Measurements from ENCODE around the gene TANC1. TPM values are rescaled to one million over a fixed set of nuclear protein-coding genes. Genes with fewer than 3 reads are reported as not detected.
A peak's percentile ranks its signal among the peaks of the same experiment; 100 is the strongest.

The TANC1 gene
- total and polyA plus RNA-seq, 2 of the 4 experiments (the other 2 are of a cell fraction), result 10.2 to 12.9 TPM

- no peak for TF ChIP-seq CEBPB (IDR thresholded peaks at IDR 0.05; ENCODE audit: low read depth, low read length)
Observed at GRCh38 chr2:159230145-159230877, 261.9 kb downstream of the TANC1 start (continued).

DNA sequence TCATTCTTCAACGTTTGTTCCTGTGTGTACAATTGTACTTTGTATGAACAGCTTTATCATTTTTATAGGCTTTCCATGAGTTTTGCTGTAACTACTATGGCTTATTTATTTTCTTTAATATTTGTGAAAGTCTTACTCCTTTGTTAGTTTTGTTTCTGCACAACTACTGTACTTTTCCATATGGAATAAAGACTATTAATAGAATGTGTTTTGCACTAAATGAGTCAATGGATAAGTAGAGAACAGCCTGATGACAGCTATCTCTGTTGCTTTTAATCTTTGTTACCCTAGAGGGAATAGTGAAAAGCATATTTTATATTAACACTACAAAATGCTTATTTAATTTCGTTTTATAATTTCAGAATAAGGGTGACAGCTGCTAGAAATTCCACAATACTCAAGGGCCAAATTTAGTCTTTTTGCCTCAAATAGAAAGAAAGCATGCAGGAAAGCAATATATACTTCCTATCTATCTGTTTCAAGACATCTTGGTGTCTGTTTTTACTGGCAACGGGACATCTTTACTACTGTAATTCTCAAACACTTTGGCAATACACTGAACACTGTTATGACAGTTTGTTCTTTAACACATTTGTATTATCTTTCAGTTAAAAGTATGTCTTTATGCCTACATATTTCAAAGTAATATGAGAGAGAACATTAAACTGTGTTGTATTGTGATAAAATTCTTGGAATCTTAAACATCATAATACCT is 264.2 kb downstream of the TANC1 start:
- Histone ChIP-seq H4K91ac (ENCODE audit: insufficient read depth, low read depth, low read length) (no peak overlapping the region), H3K4ac (ENCODE audit: low read depth, low read length) (no peak overlapping the region), H2BK15ac (ENCODE audit: low read depth, low read length) (no peak overlapping the region), H3K27ac (ENCODE audit: insufficient read depth, low read length) (no peak overlapping the region), H3K4me2 (ENCODE audit: low read depth, low read length) (no peak overlapping the region; the same call in 1 of the 2 replicates), H4K5ac (ENCODE audit: low read depth, low read length) (no peak overlapping the region), H2AK9ac (replicated peaks; ENCODE audit: low read depth, low read length, poor library complexity) (no peak overlapping the region), H3K36me3 (ENCODE audit: control insufficient read depth, insufficient read depth, low read length) (peaks cover 51% of the 10 kb centered on the region), H2BK20ac (ENCODE audit: low read depth, low read length) (no peak overlapping the region), H3K23ac (ENCODE audit: low read depth, low read length) (no peak overlapping the region), H3K9me1 (ENCODE audit: insufficient read depth, low read length) (peaks cover 2% of the 10 kb centered on the region), H2AFZ (replicated peaks; ENCODE audit: low read length, poor library complexity) (no peak overlapping the region), H4K20me1 (ENCODE audit: insufficient read depth, low read length) (no peaks in the 10 kb centered on the region; the same call in none of the 2 replicates), H3K79me1 (ENCODE audit: low read depth in 1 of 2, low read length in 2 of 2) (peaks cover 0 to 7% of the 10 kb centered on the region in 2 experiments; a peak in 1 of 4 replicates), H4K8ac (ENCODE audit: low read depth in 2 of 2, low read length in 2 of 2) (no peak overlapping the region), H2BK5ac (ENCODE audit: low read depth, low read length, poor library complexity, severe bottlenecking) (no peak overlapping the region), H3K56ac (ENCODE audit: extremely low read depth, insufficient read depth, low read length) (no peak overlapping the region), H2BK120ac (ENCODE audit: low read depth, low read length) (no peak overlapping the region), H3K14ac (replicated peaks; ENCODE audit: low read depth, low read length) (no peak overlapping the region), H3K18ac (ENCODE audit: low read depth, low read length) (no peak overlapping the region), H3K9me3 (ENCODE audit: control insufficient read depth, insufficient read depth, low read length) (no peaks in the 10 kb centered on the region), H3K27me3 (ENCODE audit: control insufficient read depth, insufficient read depth, low read length) (no peaks in the 10 kb centered on the region), H2AK5ac (ENCODE audit: low read depth, low read length) (no peak overlapping the region), H3K9ac (ENCODE audit: low read depth, low read length) (no peak overlapping the region), H3K4me3 (ENCODE audit: insufficient read depth, low read depth, low read length) (no peak overlapping the region), H3K4me1 (ENCODE audit: control insufficient read depth, insufficient read depth, low read length) (no peaks in the 10 kb centered on the region; the same call in 1 of the 2 replicates)
- ChIA-PET POLR2A (ENCODE audit: unreplicated experiment) (no interaction called here), CTCF (interaction anchor here (0.6 kb wide), 1 partner anchor 634 kb away, joined by 3 read pairs; no protein-coding TSS in a partner anchor)
- no peak for TF ChIP-seq MAFK (IDR thresholded peaks at IDR 0.05; ENCODE audit: low read depth, low read length)
- no peak for TF ChIP-seq FOS (IDR thresholded peaks at IDR 0.05; ENCODE audit: low read depth, low read length)
- peak; percentile 29 for DNase-seq
- intact Hi-C loops (cut with micrococcal nuclease) (loop anchor here (10.0 kb wide), 1 partner anchor 482 kb away; the partner anchor contains the start of gene MARCHF7), in situ Hi-C loops (cut with MboI; ENCODE audit: low sequenced_read_pairs) (no loop called here), dilution Hi-C loops (cut with HindIII; ENCODE audit: low sequenced_read_pairs, unreplicated experiment) (no loop called here)
- WGBS, 2 experiments (ENCODE audit: extremely low coverage in 2 of 2, insufficient read length in 1 of 2), result no CpG with 5 or more reads among the region's 3 CpGs
- no TSS peak for BruUV-seq (replicated peaks)
- ATAC-seq (ENCODE audit: low read depth), result peak; percentile 73

All from IMR-90 (cell line).